Suprapubic skin (tissue), 3 donors: Measurements from ENCODE around the gene NRXN3.

ENCODE experiments used
- CTCF ChIP-seq, 2 donors: fragments of 200-600 bp in 1 of 2; fragments of 450-650 bp in 1 of 2; sonication (generic) in 1 of 2; IDR thresholded peaks; one replicate each; pipeline ENCODE4 v1.5.1; 2016 to 2019; ENCODE audit warnings: antibody characterized with exemption in 2 of 2, mild to moderate bottlenecking in 1 of 2, moderate library complexity in 1 of 2
- EP300 ChIP-seq: sonication (generic); formaldehyde crosslinking; IDR thresholded peaks from one replicate; pipeline ENCODE4 v1.6.1; 2017; ENCODE audit warnings: antibody characterized with exemption
- POLR2A ChIP-seq, 2 donors: fragments of 450-650 bp; IDR thresholded peaks; one replicate each; pipeline ENCODE4 v1.6.1; 2017; ENCODE audit warnings: antibody characterized with exemption in 2 of 2, mild to moderate bottlenecking in 2 of 2, moderate library complexity in 2 of 2

DNA sequence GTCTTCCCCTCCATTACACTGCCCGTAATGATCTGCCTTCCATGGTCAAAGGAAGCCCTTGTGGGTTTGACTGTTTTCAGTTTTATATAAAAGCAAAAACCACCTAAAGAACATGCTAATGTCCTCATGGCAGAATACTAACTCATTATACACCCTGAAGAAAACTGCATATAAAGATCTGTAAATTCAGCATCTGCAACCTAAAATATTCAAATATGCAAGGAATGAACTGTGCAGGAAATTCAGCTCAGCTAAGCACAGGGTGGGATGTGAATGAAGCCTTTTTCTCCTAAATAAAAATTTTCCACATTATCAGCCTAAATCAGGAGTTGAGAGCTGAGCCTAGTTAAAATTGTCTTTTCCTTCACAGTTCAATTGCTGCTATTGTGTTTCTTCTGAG lies 128.1 kb downstream of the NRXN3 start:
- TF ChIP-seq CTCF (IDR thresholded peaks at IDR 0.05) (no peak), POLR2A (IDR thresholded peaks at IDR 0.05) (no peak), EP300 (no peak)
